GM18909 (cell line): ENCODE results near the gene LRMDA.

ENCODE experiments used
- ATAC-seq: cut with Tn5 transposase; IDR thresholded peaks from one replicate; pipeline ENCODE4 v1.9.1; 2021; ENCODE audit warnings: mild to moderate bottlenecking; ENCODE audit not compliant: unreplicated experiment, poor library complexity

LRMDA gene

DNA sequence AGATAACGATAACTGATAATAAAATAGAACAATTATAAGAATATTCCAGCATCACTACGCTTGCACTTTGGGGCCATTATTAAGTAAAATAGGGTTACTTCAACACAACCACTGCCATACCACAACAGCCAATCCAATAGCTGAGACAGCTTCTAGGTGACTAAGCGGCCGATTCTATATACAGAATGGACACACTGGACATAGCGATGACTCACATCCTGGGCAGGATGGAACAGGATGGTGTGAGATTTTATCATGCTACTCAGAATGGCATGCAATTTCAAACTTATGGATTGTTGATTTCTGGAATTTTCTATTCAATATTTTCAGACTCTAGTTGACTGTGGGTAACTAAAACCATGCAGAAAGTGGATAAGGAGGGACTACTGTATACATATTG lies 920.9 kb downstream of the LRMDA start:
- no peak for ATAC-seq

- no peak for ATAC-seq
Measured at GRCh38 chr10:76353237-76353851, 921.9 kb downstream of the LRMDA start.

DNA sequence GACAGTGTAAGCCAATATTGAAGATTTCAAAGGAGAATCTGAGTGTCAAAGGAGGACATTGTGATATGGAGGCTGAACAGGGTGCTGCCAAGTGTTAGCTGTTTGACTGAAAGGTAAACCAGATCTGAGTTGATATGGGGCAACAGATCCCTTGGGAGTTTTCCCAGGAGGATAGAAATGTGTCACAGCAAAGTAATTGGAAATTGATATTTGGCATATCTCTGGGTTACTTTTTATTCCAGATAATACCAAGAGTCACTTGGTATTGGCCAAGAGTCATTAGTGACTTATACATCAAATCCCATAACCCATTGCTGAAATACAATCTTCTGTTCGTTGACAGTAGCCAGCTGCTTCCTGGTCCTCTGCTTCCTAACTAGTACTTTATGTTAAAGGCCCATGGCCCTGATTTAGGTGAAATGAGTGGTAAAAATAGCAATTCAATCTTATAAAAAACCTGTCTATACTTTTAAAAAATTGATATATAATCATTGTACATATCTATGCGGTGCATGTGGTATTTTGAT lies 922.9 kb downstream of the LRMDA start:
- no peak for ATAC-seq

GRCh38 chr10:76354921-76355320 lies 923.5 kb downstream of the LRMDA start:
- no peak for ATAC-seq

DNA sequence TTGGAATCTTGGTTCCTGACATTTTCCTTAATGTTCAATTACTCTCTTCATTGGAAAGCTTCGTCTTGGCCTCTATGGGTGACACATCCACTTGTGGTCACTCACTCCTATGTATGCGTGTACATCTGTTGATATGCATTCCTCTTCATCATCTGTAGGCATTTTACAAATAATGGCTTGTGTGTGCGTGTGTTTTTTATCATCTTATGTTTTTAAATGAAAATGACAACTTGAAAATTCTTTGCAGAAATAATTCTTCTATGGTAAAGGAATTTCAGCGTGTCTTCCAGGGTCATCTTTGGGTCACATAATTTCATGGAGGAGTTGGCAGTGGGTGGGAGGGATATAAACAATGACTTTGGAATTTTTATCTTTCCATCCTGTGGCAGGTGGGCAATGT lies 925.1 kb downstream of the LRMDA start:
- ATAC-seq, result no peak

- no peak for ATAC-seq
Measured at GRCh38 chr10:76357726-76358415, 926.4 kb downstream of the LRMDA start.

- no peak for ATAC-seq
Measured at GRCh38 chr10:76358743-76359395, 927.4 kb downstream of the LRMDA start.

DNA sequence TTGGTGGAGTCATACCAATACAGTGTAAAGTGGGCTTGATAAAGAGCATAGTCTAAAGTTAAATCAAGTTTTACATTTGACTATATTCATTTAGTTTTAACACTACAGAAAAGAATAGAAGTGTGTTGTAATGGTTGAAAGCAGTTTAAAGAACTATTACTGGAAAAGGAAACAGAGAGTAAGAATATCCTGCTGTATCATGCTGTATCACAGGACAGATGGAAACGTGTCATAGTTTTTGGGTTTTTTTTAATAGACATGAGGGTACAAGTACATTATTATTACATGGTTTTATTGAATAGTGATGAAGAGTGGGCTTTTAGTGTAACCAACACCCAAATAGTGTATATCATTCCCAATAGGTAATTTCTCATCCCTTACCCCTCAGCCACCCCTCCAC lies 944.3 kb downstream of the LRMDA start:
- no peak for ATAC-seq

DNA sequence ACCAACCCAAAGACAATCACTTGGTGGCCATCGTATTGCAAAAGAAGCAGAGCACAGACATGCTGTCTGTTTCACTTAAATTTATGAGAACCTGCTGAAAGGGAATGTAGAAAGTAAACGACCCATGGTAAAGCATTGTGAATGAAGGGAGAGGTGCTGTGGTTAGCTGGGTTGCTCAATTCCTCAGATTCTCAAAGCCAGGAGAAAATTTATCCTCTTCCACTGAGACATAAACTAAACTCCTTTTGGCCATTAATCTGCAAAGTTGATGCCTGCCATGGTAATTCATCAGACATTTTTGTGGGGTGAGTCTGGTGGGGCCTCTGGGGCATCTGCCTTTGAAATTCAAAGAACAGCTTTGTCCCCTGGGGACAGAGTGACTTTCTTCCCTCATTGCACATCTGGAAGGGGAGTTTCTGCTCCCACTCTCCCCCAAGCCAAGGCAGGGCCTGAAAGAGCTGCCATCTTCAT lies 951.0 kb downstream of the LRMDA start:
- ATAC-seq, result no peak

DNA sequence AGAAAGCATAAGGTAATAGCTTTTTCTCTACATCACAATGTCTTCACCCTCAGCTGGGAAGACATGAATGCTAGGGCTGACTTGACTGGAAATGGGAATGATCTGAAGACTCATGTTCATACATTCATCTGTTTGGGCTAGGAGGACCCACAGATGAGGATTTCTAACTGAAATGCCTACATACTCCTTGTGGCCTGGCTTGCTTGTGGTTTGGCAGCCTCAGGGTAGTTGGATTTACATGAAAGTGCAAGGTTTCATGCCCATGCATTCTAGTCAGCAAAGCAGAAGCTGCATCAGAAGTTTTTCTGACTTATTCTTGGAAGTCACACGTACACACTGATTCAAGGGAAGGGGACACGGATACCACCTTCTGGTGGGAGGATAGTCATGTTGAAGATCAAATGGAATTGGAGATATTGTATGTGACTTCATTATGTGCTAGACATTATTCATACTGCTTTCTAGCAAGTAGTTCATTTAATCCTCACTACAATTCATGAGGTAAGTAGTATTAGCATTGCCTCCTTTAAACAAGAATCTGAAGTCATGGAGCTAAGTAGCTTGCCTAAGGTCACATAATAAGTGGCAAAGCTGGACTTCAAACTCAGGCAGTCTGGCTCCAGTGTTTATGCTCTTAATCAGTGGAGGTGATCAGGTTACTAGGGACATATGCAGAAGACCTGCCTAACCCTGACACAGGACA lies 957.0 kb downstream of the LRMDA start:
- ATAC-seq, result no peak

GRCh38 chr10:76393875-76394706 lies 962.7 kb downstream of the LRMDA start:
- ATAC-seq, result no peak

- ATAC-seq, result no peak
Measured at GRCh38 chr10:76394707-76395042, 963.3 kb downstream of the LRMDA start.

GRCh38 chr10:76395251-76395650 lies 963.8 kb downstream of the LRMDA start:
- ATAC-seq, result no peak

DNA sequence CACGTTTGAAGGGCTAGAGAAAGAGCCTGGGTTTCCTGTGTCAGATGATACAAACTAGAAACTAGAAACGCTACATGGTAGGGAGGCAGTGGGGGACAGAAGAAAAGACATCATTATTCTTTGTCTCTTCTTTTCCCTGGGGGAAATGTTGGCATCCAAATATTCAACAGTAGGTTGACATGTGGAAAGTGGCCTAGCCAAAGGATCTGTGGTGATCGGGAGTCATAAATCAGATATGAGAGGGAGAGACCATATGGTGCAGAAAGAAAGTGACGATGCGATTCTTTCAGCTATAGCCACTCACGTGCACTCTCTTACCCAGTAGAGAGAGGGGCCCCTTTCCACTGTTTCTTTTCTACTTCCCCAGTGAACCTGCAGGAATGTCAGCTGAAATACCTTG lies 964.7 kb downstream of the LRMDA start:
- no peak for ATAC-seq

GRCh38 chr10:76397181-76398042 lies 966.0 kb downstream of the LRMDA start:
- no peak for ATAC-seq

- ATAC-seq, result no peak
Measured at GRCh38 chr10:76398043-76398710, 966.8 kb downstream of the LRMDA start.

GRCh38 chr10:76399226-76399625 lies 967.8 kb downstream of the LRMDA start:
- no peak for ATAC-seq

GRCh38 chr10:76401006-76401405 lies 969.6 kb downstream of the LRMDA start:
- ATAC-seq, result no peak

- ATAC-seq, result no peak
Measured at GRCh38 chr10:76403912-76404311, 972.5 kb downstream of the LRMDA start.
